Measurements from ENCODE around the gene HK3. TPM values are rescaled to one million over a fixed set of nuclear protein-coding genes. Genes with fewer than 3 reads are reported as not detected.

The HK3 gene
- total and polyA plus RNA-seq, 9 of the 15 experiments (the other 6 are each of a cell fraction or from before 2014, with no cell fraction given) = 0.16 TPM; not detected in 8

- no peak overlapping the region for H3K9ac ChIP-seq (ENCODE audit: insufficient read depth in 1 of 2, low read depth in 2 of 2, low read length in 2 of 2)
- peaks cover 33 to 77% of the 10 kb centered on the region in 2 experiments for H3K27me3 ChIP-seq (ENCODE audit: control insufficient read depth in 2 of 2, insufficient read depth in 2 of 2, low read length in 2 of 2)
- H2AFZ ChIP-seq (ENCODE audit: low read depth, low read length) = no peak overlapping the region
- peaks cover 5 to 59% of the 10 kb centered on the region in 2 experiments; a peak in 4 of 5 replicates for H3K4me1 ChIP-seq (replicated peaks in 1 of 2; ENCODE audit: control insufficient read depth in 2 of 2, insufficient read depth in 2 of 2, low read length in 2 of 2)
- H3K9me1 ChIP-seq (ENCODE audit: control insufficient read depth, insufficient read depth, low read length) = no peaks in the 10 kb centered on the region
- H3K4me2 ChIP-seq (ENCODE audit: insufficient read depth, low read length) = 0 out of 2 replicates have a peak overlapping the region, but pooled peaks have one; percentile 12
- 0 out of 3 replicates have a peak, but pooled peaks have one; percentile 10 for ATAC-seq
- intact Hi-C loops (cut with micrococcal nuclease) (no loop called here), in situ Hi-C loops (cut with MboI) (no loop called here)
- no peak for FAIRE-seq
- POLR2A ChIA-PET = interaction anchor here (0.6 to 0.7 kb wide), 2 partner anchors 68 to 219 kb away, joined by 3 read pairs; no protein-coding TSS in a partner anchor
- no peaks in the 10 kb centered on the region for H3K79me2 ChIP-seq (ENCODE audit: control insufficient read depth, insufficient read depth, low read length)
- BruUV-seq (replicated peaks) = no TSS peak
- H3K4me3 ChIP-seq = no peak overlapping the region
- peaks cover 33% of the 10 kb centered on the region for H4K20me1 ChIP-seq (replicated peaks; ENCODE audit: control insufficient read depth, insufficient read depth, low read length)
- WGBS (ENCODE audit: insufficient coverage, low coverage, missing lambda C conversion rate) = 1% methylated on average over 9 of the region's 16 CpGs
- H3K27ac ChIP-seq (ENCODE audit: extremely low read depth, low read depth, low read length) = no peak overlapping the region
- CTCF ChIA-PET (ENCODE audit: low intra/inter-chr PET ratio) = interaction anchor here (1.4 kb wide), 1 partner anchor 245 kb away, joined by 3 read pairs; no protein-coding TSS in a partner anchor
- DNase-seq (ENCODE audit: extremely low read depth in 1 of 4, low spot score in 3 of 4) = peak in 2 of 4 experiments; percentile 42 to 49
- no peaks in the 10 kb centered on the region for H3K9me3 ChIP-seq (replicated peaks; ENCODE audit: control insufficient read depth, insufficient read depth, low read depth, low read length)
- H3K36me3 ChIP-seq (ENCODE audit: control insufficient read depth, insufficient read depth, low read length) = no peaks in the 10 kb centered on the region
- TF ChIP-seq HDAC1 (IDR thresholded peaks at IDR 0.05) (no peak), CBFA2T3 (IDR thresholded peaks at IDR 0.05) (peak; percentile 59), ARID1B (IDR thresholded peaks at IDR 0.05) (0 out of 2 replicates have a peak, but pooled peaks have one; percentile 18), RBM15 (IDR thresholded peaks at IDR 0.05; ENCODE audit: insufficient read depth, low read length) (no peak), HDAC8 (tag; IDR thresholded peaks at IDR 0.05) (no peak), RBBP5 (IDR thresholded peaks at IDR 0.05; ENCODE audit: borderline replicate concordance, insufficient read depth, low read length, poor library complexity, severe bottlenecking) (no peak), SRSF7 (optimal IDR thresholded peaks at IDR 0.05; ENCODE audit: low read depth, low read length) (no peak), NR2F6 (CRISPR knock-in tag; IDR thresholded peaks at IDR 0.05) (no peak), CBFA2T2 (conservative IDR thresholded peaks at IDR 0.05) (0 out of 2 replicates have a peak, but pooled peaks have one; percentile 6), TAL1 (IDR thresholded peaks at IDR 0.05) (peak; percentile 29), NFIC (IDR thresholded peaks at IDR 0.05) (no peak), EHMT2 (IDR thresholded peaks at IDR 0.05) (no peak), NR2C1 (IDR thresholded peaks at IDR 0.05) (no peak; the same call in 1 of the 2 replicates), NR2C1 (tag; IDR thresholded peaks at IDR 0.05) (peak; percentile 86), CHAMP1 (IDR thresholded peaks at IDR 0.05) (no peak), TCF3 (CRISPR knock-in tag; IDR thresholded peaks at IDR 0.05) (peak; percentile 58), SOX6 (IDR thresholded peaks at IDR 0.05) (0 out of 2 replicates have a peak, but pooled peaks have one; percentile 17), NR2C2 (CRISPR knock-in tag; IDR thresholded peaks at IDR 0.05) (peak; percentile 76), NR2C2 (tag; IDR thresholded peaks at IDR 0.05) (peak; percentile 62; the same call in 1 of the 2 replicates), USF2 (CRISPR knock-in tag; IDR thresholded peaks at IDR 0.05) (no peak), KAT7 (CRISPR knock-in tag; IDR thresholded peaks at IDR 0.05; ENCODE audit: borderline replicate concordance) (no peak)
Measured at GRCh38 chr5:176866707-176867310, 32.3 kb downstream of the HK3 start.

Measured in K562 (cell line).